Esophagus (tissue), 2 donors: Measurements from ENCODE around the gene TENM4. TPM values are rescaled to one million over a fixed set of nuclear protein-coding genes. Genes with fewer than 3 reads are reported as not detected.

Source experiments
- H3K27ac ChIP-seq, 2 donors: one replicate each; pipeline ENCODE4 v1.5.1; 2013; ENCODE audit warnings: low read depth in 2 of 2, mild to moderate bottlenecking in 2 of 2, inconsistent platforms in 1 of 2, low read length in 1 of 2, moderate library complexity in 1 of 2
- H3K27me3 ChIP-seq, 2 donors: one replicate each; pipeline ENCODE4 v1.6.1; 2013; ENCODE audit warnings: low read length in 2 of 2, control low read depth in 1 of 2, mild to moderate bottlenecking in 1 of 2; ENCODE audit not compliant: insufficient read depth in 2 of 2, control insufficient read depth in 1 of 2
- H3K36me3 ChIP-seq, 2 donors: one replicate each; pipeline ENCODE4 v1.6.1; 2013; ENCODE audit warnings: low read length in 1 of 2; ENCODE audit not compliant: control insufficient read depth in 2 of 2, insufficient read depth in 2 of 2
- H3K4me1 ChIP-seq, 2 donors: one replicate each; pipeline ENCODE4 v1.6.1; 2013; ENCODE audit warnings: low read length in 1 of 2; ENCODE audit not compliant: control insufficient read depth in 2 of 2, insufficient read depth in 2 of 2
- H3K4me3 ChIP-seq, 2 donors: one replicate each; pipeline ENCODE4 v1.5.1; 2013; ENCODE audit warnings: low read length in 2 of 2, mild to moderate bottlenecking in 2 of 2, low read depth in 1 of 2, moderate library complexity in 1 of 2
- H3K9me3 ChIP-seq, 2 donors: one replicate each; pipeline ENCODE4 v1.6.1; 2013; ENCODE audit warnings: mild to moderate bottlenecking in 2 of 2, low read depth in 1 of 2, low read length in 1 of 2, moderate library complexity in 1 of 2; ENCODE audit not compliant: control insufficient read depth in 2 of 2, insufficient read depth in 1 of 2
- WGBS, 2 donors: extraction: QIAGEN DNeasy Blood & Tissue Kit; methylation state at CpG; one replicate each; pipeline ENCODE4 v1.1.7; 2013; 5-methylcytosine and 5-hydroxymethylcytosine counted together
- polyA plus RNA-seq, 2 donors: library from polyadenylated mRNA; stranded (reverse); fragments of 200-250 nt; gene quantifications; one replicate each; pipeline ENCODE4 v1.2.3, GENCODE V29; 2013
- donor health status: healthy with polysubstance abuse.
- donor health status: Bipolar disorder and iron deficiency.

Gene TENM4
- polyA plus RNA-seq, 2 donors = 1.3 to 4.1 TPM

DNA sequence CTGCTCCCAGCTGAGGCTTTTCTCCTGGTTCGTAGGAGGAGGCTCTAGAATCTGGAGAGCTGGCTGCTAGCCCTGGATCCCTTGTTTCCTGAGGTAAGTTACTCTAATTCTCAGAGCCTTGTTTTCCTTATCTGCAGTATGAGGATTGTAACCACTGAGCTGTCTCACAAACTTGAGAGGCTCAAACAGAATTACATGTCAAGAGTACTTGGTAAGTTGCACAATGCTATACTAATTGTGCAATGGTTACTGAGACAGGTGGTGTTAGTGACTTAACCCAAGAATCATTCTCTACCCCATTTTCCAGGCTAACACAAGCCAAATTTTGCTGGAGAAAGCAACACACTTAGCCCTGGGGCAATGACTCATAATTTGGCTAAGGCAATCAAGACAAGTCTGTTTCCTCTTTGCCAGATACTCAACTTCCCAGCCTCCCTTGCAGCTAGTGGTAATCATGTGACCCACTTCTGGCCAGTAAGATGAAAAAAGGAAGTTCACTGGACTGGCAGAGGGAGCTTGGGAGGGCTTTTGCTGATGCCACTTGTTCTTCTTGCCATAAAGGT lies 348.0 kb downstream of the TENM4 start:
- peak overlapping the region in 1 of 2 donors; percentile 43 for H3K27ac ChIP-seq
- WGBS, 2 donors = 27 to 37% methylated on average over 1 of the region's 1 CpG
- H3K27me3 ChIP-seq = no peaks in the 10 kb centered on the region

DNA sequence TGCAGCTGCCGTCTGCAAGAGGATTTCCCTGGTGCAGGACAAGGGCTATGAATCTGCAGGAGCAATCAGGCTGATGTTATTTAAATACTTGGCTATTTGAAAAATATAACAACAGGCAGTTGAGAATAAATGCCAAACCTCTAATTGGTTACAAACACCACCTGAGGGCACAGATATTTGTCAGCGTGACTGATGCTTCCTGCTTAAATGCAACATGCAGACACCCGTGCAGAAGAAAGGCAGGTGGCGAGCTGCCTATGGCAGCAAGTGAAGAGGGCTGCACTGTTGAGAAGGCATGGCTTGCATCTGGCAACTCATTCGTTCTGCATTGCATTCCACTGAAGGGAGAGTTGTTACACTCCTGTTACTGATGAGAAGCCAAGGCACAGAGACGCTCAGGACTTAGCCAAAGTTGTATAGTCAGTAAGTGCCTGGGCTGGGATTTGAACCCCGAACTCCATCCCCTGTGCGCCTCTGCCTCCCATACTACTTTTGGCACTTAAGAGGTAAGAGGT lies 350.6 kb downstream of the TENM4 start:
- WGBS, 2 donors = 50 to 62% methylated on average over 8 of the region's 8 CpGs
- Histone ChIP-seq H3K9me3 (no peaks in the 10 kb centered on the region), H3K4me3 (no peak overlapping the region), H3K4me1 (peaks cover 8 to 11% of the 10 kb centered on the region in 2 donors), H3K27ac (no peak overlapping the region), H3K27me3 (no peaks in the 10 kb centered on the region), H3K36me3 (no peaks in the 10 kb centered on the region)

More for the DNA sequence above, 348.0 kb downstream of the TENM4 start:
- no peak overlapping the region for H3K4me3 ChIP-seq
- no peaks in the 10 kb centered on the region for H3K36me3 ChIP-seq
- no peaks in the 10 kb centered on the region for H3K9me3 ChIP-seq
- H3K4me1 ChIP-seq = peaks cover 7 to 8% of the 10 kb centered on the region in 2 donors

DNA sequence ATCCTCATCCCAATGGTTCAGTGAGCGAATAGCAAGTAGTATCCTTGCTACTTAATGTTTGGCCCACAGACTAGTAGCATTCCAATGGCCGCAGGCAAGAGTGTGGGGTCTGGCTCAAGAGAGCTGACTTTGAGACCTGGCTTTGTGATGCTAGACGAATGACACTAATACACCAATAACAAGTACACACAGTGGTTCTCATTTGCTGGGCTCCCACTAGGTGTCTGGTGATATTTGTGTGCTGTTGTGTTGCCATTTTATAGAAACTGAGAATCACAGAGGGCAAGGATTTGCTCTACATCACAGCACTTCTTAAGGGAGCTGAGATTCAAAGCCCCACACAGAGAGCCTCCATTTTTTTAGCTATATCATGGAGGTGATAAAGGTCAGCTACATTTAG lies 351.2 kb downstream of the TENM4 start:
- Histone ChIP-seq H3K27ac (no peak overlapping the region), H3K4me1 (peaks cover 8 to 11% of the 10 kb centered on the region in 2 donors), H3K27me3 (no peaks in the 10 kb centered on the region), H3K4me3 (no peak overlapping the region), H3K36me3 (no peaks in the 10 kb centered on the region), H3K9me3 (no peaks in the 10 kb centered on the region)
- WGBS, 2 donors = 91 to 93% methylated on average over 3 of the region's 3 CpGs

DNA sequence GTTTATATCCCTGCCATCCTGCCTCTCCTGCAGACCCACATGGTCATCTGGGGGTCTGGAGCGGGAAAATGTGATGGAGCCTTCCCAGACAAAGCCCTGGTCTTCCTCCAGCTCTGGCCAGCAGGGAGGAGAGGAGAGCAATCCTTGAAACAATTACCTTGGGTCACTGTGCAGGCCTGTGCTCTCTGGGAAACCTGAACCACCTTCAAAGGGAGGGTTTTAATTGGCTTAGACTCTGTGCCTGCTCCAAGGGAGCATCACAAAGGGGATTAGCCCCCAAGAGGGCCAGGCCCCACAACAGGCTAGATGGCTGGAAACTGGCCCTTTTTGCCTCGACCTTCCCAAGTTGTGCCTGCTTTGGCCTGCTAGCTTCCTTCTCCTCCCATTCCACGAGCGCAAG lies 351.9 kb downstream of the TENM4 start:
- Histone ChIP-seq H3K27ac (no peak overlapping the region), H3K27me3 (no peaks in the 10 kb centered on the region), H3K36me3 (no peaks in the 10 kb centered on the region), H3K9me3 (no peaks in the 10 kb centered on the region), H3K4me1 (peaks cover 8 to 11% of the 10 kb centered on the region in 2 donors), H3K4me3 (no peak overlapping the region)
- 67 to 82% methylated on average over 4 of the region's 4 CpGs for WGBS, 2 donors

DNA sequence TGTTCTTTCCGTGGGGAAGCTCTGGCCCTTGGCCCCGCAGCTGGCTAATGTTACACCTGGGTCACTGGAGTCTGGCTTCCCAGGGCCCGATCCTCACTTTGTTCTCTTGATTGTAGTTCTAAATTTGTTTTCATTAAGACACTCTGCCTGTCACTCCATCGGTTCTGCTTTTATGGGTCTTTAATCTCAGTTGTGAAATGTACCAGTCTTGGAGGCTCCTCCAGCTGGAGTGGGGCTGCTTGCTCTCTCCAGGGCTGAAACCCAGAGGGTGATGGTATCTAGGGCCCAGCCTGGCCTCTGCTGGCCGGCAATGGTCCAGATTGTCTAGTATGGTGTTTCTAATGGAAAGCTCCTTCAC lies 352.9 kb downstream of the TENM4 start:
- no peaks in the 10 kb centered on the region for H3K36me3 ChIP-seq
- H3K4me1 ChIP-seq = peaks cover 8 to 11% of the 10 kb centered on the region in 2 donors
- H3K4me3 ChIP-seq = no peak overlapping the region
- WGBS, 2 donors = 58 to 60% methylated on average over 5 of the region's 5 CpGs
- no peak overlapping the region for H3K27ac ChIP-seq
- H3K27me3 ChIP-seq = no peaks in the 10 kb centered on the region
- H3K9me3 ChIP-seq = no peaks in the 10 kb centered on the region

DNA sequence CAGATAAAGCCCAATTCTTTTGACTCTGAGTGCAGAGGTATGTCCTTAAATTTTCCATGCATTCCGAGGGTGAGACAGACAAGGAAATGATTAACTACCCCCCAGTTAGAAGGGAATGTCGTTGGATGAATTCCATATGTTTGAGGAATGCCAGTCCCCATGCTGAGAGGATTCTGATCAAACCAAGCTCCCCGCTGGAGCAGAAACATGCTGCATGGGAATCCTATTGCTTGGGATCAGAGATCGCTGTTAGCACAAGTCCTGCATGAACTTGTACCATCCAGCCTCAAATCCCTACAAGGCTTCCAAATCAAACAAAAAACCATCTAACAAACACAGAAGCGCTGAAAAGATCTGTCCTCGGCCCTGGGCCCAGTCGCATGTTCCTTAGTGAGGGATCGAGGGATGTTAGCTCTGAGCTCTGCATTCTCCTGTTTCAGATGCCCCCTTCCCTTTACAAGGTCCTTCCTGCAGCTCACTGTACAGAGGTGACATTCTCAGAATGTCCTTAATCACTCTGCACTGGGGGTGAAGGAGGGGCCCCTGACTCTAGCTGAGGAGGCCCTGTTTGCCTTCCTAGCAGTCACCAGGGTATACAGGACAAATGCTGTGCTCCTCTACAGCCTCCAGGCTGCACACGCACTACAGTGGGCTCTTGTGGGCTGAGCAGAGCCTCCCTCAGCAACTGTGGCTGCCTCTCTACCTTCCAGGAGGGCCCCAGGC lies 353.4 kb downstream of the TENM4 start:
- Histone ChIP-seq H3K9me3 (no peaks in the 10 kb centered on the region), H3K4me1 (peaks cover 8 to 11% of the 10 kb centered on the region in 2 donors), H3K27ac (no peak overlapping the region), H3K27me3 (no peaks in the 10 kb centered on the region), H3K4me3 (no peak overlapping the region), H3K36me3 (no peaks in the 10 kb centered on the region)
- WGBS, 2 donors = 37 to 47% methylated on average over 9 of the region's 9 CpGs

DNA sequence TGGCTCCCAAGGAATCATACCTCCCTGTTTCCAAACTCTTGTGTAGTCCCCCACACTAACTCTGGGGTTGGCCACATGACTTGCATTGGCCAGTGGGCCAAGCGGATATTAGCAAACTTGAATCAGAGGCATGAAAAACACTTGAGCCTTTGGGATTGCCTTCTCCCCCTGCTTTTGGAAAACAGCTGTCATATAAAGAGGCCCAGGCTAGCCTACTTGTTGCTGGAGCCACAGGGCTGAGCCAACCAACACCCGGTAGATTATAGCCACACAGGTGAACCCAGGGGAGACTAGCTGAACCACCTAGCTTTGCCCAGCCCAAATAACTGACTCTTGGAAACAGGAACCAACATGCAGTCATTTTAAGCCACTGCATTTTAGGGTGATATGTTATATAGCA lies 354.8 kb downstream of the TENM4 start:
- Histone ChIP-seq H3K27ac (no peak overlapping the region), H3K36me3 (no peaks in the 10 kb centered on the region), H3K27me3 (no peaks in the 10 kb centered on the region), H3K9me3 (no peaks in the 10 kb centered on the region), H3K4me3 (no peak overlapping the region), H3K4me1 (peaks cover 0 to 4% of the 10 kb centered on the region in 2 donors)
- WGBS, 2 donors = 82 to 84% methylated on average over 2 of the region's 2 CpGs

DNA sequence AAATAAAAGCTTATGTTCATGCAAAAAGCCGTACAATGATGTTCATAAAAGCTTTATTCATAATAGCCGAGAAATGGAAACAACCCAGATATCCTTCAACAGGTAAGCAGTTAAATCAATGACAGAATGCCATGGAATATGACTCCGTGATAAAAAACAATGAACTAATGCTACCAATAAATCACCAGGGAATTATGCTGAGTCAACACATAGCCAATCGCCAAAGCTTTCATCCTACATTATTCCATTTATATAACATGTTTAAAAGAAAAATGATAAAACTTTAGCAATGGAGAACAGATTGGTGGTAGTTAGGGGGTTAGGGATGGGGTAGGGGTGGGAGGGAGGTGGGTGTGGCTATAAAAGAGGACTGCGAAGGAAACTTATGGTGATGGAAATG lies 356.4 kb downstream of the TENM4 start:
- no peaks in the 10 kb centered on the region for H3K9me3 ChIP-seq
- no peak overlapping the region for H3K27ac ChIP-seq
- 73 to 77% methylated on average over 5 of the region's 5 CpGs for WGBS, 2 donors
- H3K27me3 ChIP-seq = no peaks in the 10 kb centered on the region
- no peak overlapping the region for H3K4me3 ChIP-seq
- peaks cover 0 to 4% of the 10 kb centered on the region in 2 donors for H3K4me1 ChIP-seq
- no peaks in the 10 kb centered on the region for H3K36me3 ChIP-seq

DNA sequence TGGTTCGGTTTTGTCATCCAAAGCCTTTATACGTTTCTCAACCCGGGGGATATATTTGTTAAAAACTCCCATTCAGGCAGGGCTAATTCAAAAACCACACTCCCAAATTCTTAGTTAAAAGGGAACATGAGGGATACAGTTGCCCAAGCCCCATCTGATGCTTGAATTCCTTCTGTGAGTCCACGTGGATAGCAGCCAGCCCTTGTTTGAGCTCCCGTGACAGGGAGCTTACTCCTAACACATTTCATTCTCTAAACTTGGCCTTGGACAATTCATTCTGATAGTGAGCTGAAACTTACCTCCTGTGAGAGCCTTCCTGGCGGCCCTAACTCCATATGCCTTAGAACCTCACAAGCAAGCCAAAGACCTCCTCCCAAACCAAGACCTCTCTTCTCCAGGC lies 357.5 kb downstream of the TENM4 start:
- no peak overlapping the region for H3K4me3 ChIP-seq
- 63 to 64% methylated on average over 6 of the region's 6 CpGs for WGBS, 2 donors
- H3K4me1 ChIP-seq = peaks cover 0 to 4% of the 10 kb centered on the region in 2 donors
- H3K36me3 ChIP-seq = no peaks in the 10 kb centered on the region
- no peaks in the 10 kb centered on the region for H3K9me3 ChIP-seq
- H3K27ac ChIP-seq = no peak overlapping the region
- no peaks in the 10 kb centered on the region for H3K27me3 ChIP-seq

DNA sequence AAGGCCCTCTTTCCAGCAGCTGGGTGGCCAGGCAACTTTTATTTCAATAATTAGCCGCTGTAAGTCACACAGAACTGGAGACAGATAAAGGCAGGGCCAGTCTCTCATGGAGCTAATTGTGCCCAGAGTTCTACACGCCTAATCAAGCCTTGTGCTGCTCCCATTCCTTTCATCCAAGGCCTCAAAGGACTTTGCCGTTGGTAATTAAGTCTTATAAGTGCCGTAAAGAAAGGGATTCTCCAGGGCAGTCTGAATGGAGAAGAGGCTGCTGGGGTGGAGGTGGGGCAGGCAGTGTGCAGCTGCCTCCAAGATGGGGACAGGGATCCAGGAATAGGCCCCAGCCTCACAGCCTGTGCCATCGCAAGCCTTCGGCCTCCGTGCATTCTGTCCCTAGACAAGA lies 357.9 kb downstream of the TENM4 start:
- H3K27me3 ChIP-seq = no peaks in the 10 kb centered on the region
- 64 to 71% methylated on average over 7 of the region's 7 CpGs for WGBS, 2 donors
- H3K36me3 ChIP-seq = no peaks in the 10 kb centered on the region
- no peaks in the 10 kb centered on the region for H3K9me3 ChIP-seq
- H3K27ac ChIP-seq = no peak overlapping the region
- peaks cover 0 to 4% of the 10 kb centered on the region in 2 donors for H3K4me1 ChIP-seq
- no peak overlapping the region for H3K4me3 ChIP-seq
